Measurements from ENCODE around the gene LRRN2. TPM values are rescaled to one million over a fixed set of nuclear protein-coding genes. Genes with fewer than 3 reads are reported as not detected.

The LRRN2 gene
- total RNA-seq, 5 donors from 2014 or later (not counting 1 experiment from before 2014, with no cell fraction given) = 0.03 TPM; not detected in 4

- Mint-ChIP-seq H3K27me3 (peaks cover 3 to 43% of the 10 kb centered on the region in 2 donors), H3K27ac (no peak overlapping the region), H3K4me1 (no peaks in the 10 kb centered on the region), H3K9me3 (no peaks in the 10 kb centered on the region), H3K4me3 (no peak overlapping the region), H3K36me3 (no peaks in the 10 kb centered on the region)
- no peak for ATAC-seq (replicated peaks in 1 of 4)
- peaks cover 0 to 35% of the 10 kb centered on the region in 2 experiments for H3K27me3 ChIP-seq (replicated peaks in 1 of 2; ENCODE audit: control insufficient read depth in 2 of 2, extremely low read depth in 1 of 2, insufficient read depth in 2 of 2, low read length in 1 of 2)
- no peaks in the 10 kb centered on the region for H3K36me3 ChIP-seq (ENCODE audit: control insufficient read depth in 2 of 2, extremely low read depth in 1 of 2, insufficient read depth in 1 of 2, low read length in 1 of 2)
- no peaks in the 10 kb centered on the region for H3K9me3 ChIP-seq
- DNase-seq = no peak
- no peaks in the 10 kb centered on the region for H3K4me1 ChIP-seq (ENCODE audit: control insufficient read depth in 1 of 2, extremely low read depth in 1 of 2, insufficient read depth in 2 of 2, low read length in 2 of 2)
- H3K4me3 ChIP-seq (ENCODE audit: control insufficient read depth in 1 of 2, extremely low read depth in 1 of 2, low read length in 1 of 2) = no peak overlapping the region
- ChIA-PET CTCF (no interaction called here), POLR2A (no interaction called here)
- H3K27ac ChIP-seq (ENCODE audit: low read length) = no peak overlapping the region
- WGBS (ENCODE audit: insufficient coverage) = no CpG with 5 or more reads among the region's 7 CpGs
Measured at GRCh38 chr1:204678721-204679475, 6.6 kb downstream of the LRRN2 start.

GRCh38 chr1:204677864-204678263, 7.7 kb downstream of the LRRN2 start:
- Histone ChIP-seq H3K4me1 (ENCODE audit: control insufficient read depth in 1 of 2, extremely low read depth in 1 of 2, insufficient read depth in 2 of 2, low read length in 2 of 2) (no peaks in the 10 kb centered on the region), H3K27ac (ENCODE audit: low read length) (no peak overlapping the region), H3K4me3 (ENCODE audit: control insufficient read depth in 1 of 2, extremely low read depth in 1 of 2, low read length in 1 of 2) (no peak overlapping the region), H3K9me3 (no peaks in the 10 kb centered on the region), H3K36me3 (ENCODE audit: control insufficient read depth in 2 of 2, extremely low read depth in 1 of 2, insufficient read depth in 1 of 2, low read length in 1 of 2) (no peaks in the 10 kb centered on the region), H3K27me3 (replicated peaks in 1 of 2; ENCODE audit: control insufficient read depth in 2 of 2, extremely low read depth in 1 of 2, insufficient read depth in 2 of 2, low read length in 1 of 2) (peaks cover 0 to 26% of the 10 kb centered on the region in 2 experiments)
- 71% methylated on average over 8 of the region's 9 CpGs for WGBS (ENCODE audit: insufficient coverage)
- POLR2A ChIA-PET = no interaction called here
- peaks cover 3 to 34% of the 10 kb centered on the region in 2 donors for H3K27me3 Mint-ChIP-seq
- no peaks in the 10 kb centered on the region for H3K36me3 Mint-ChIP-seq
- CTCF ChIA-PET = no interaction called here
- H3K4me1 Mint-ChIP-seq = no peaks in the 10 kb centered on the region
- DNase-seq = no peak
- H3K9me3 Mint-ChIP-seq = no peaks in the 10 kb centered on the region
- H3K27ac Mint-ChIP-seq = no peak overlapping the region
- no peak for ATAC-seq (replicated peaks in 1 of 4)
- H3K4me3 Mint-ChIP-seq = no peak overlapping the region

- H3K27me3 Mint-ChIP-seq = peaks cover 0 to 27% of the 10 kb centered on the region in 2 donors
- POLR2A ChIA-PET = no interaction called here
- Histone ChIP-seq H3K27ac (ENCODE audit: low read length) (no peak overlapping the region), H3K9me3 (no peaks in the 10 kb centered on the region), H3K4me3 (ENCODE audit: control insufficient read depth in 1 of 2, extremely low read depth in 1 of 2, low read length in 1 of 2) (no peak overlapping the region), H3K36me3 (ENCODE audit: control insufficient read depth in 2 of 2, extremely low read depth in 1 of 2, insufficient read depth in 1 of 2, low read length in 1 of 2) (no peaks in the 10 kb centered on the region), H3K27me3 (replicated peaks in 1 of 2; ENCODE audit: control insufficient read depth in 2 of 2, extremely low read depth in 1 of 2, insufficient read depth in 2 of 2, low read length in 1 of 2) (peaks cover 0 to 26% of the 10 kb centered on the region in 2 experiments), H3K4me1 (ENCODE audit: control insufficient read depth in 1 of 2, extremely low read depth in 1 of 2, insufficient read depth in 2 of 2, low read length in 2 of 2) (no peaks in the 10 kb centered on the region)
- no peaks in the 10 kb centered on the region for H3K4me1 Mint-ChIP-seq
- no peaks in the 10 kb centered on the region for H3K9me3 Mint-ChIP-seq
- ATAC-seq (replicated peaks in 1 of 4) (no peak), DNase-seq (no peak)
- H3K27ac Mint-ChIP-seq = no peak overlapping the region
- WGBS (ENCODE audit: insufficient coverage) = 50% methylated on average over 1 of the region's 2 CpGs
- no peaks in the 10 kb centered on the region for H3K36me3 Mint-ChIP-seq
- no peak overlapping the region for H3K4me3 Mint-ChIP-seq
- CTCF ChIA-PET = no interaction called here
Measured at GRCh38 chr1:204676043-204676442, 9.5 kb downstream of the LRRN2 start.

GRCh38 chr1:204673909-204674649, 11.5 kb downstream of the LRRN2 start:
- peaks cover 0 to 19% of the 10 kb centered on the region in 2 donors for H3K27me3 Mint-ChIP-seq
- 22% methylated on average over 3 of the region's 8 CpGs for WGBS (ENCODE audit: insufficient coverage)
- H3K27ac Mint-ChIP-seq = no peak overlapping the region
- CTCF ChIA-PET = no interaction called here
- POLR2A ChIA-PET = no interaction called here
- no peaks in the 10 kb centered on the region for H3K4me1 Mint-ChIP-seq
- no peaks in the 10 kb centered on the region for H3K9me3 Mint-ChIP-seq
- Histone ChIP-seq H3K27me3 (replicated peaks in 1 of 2; ENCODE audit: control insufficient read depth in 2 of 2, extremely low read depth in 1 of 2, insufficient read depth in 2 of 2, low read length in 1 of 2) (peaks cover 0 to 22% of the 10 kb centered on the region in 2 experiments), H3K36me3 (ENCODE audit: control insufficient read depth in 2 of 2, extremely low read depth in 1 of 2, insufficient read depth in 1 of 2, low read length in 1 of 2) (no peaks in the 10 kb centered on the region), H3K27ac (ENCODE audit: low read length) (no peak overlapping the region), H3K4me3 (ENCODE audit: control insufficient read depth in 1 of 2, extremely low read depth in 1 of 2, low read length in 1 of 2) (no peak overlapping the region), H3K9me3 (no peaks in the 10 kb centered on the region), H3K4me1 (ENCODE audit: control insufficient read depth in 1 of 2, extremely low read depth in 1 of 2, insufficient read depth in 2 of 2, low read length in 2 of 2) (no peaks in the 10 kb centered on the region)
- no peaks in the 10 kb centered on the region for H3K36me3 Mint-ChIP-seq
- no peak overlapping the region for H3K4me3 Mint-ChIP-seq
- ATAC-seq (replicated peaks in 1 of 4) (no peak), DNase-seq (no peak)

GRCh38 chr1:204673209-204673608, 12.3 kb downstream of the LRRN2 start:
- 100% methylated on average over 1 of the region's 2 CpGs for WGBS (ENCODE audit: insufficient coverage)
- Histone ChIP-seq H3K27ac (ENCODE audit: low read length) (no peak overlapping the region), H3K4me1 (ENCODE audit: control insufficient read depth in 1 of 2, extremely low read depth in 1 of 2, insufficient read depth in 2 of 2, low read length in 2 of 2) (no peaks in the 10 kb centered on the region), H3K9me3 (no peaks in the 10 kb centered on the region), H3K27me3 (replicated peaks in 1 of 2; ENCODE audit: control insufficient read depth in 2 of 2, extremely low read depth in 1 of 2, insufficient read depth in 2 of 2, low read length in 1 of 2) (peaks cover 0 to 20% of the 10 kb centered on the region in 2 experiments), H3K36me3 (ENCODE audit: control insufficient read depth in 2 of 2, extremely low read depth in 1 of 2, insufficient read depth in 1 of 2, low read length in 1 of 2) (no peaks in the 10 kb centered on the region), H3K4me3 (ENCODE audit: control insufficient read depth in 1 of 2, extremely low read depth in 1 of 2, low read length in 1 of 2) (no peak overlapping the region)
- Mint-ChIP-seq H3K36me3 (no peaks in the 10 kb centered on the region), H3K4me1 (no peaks in the 10 kb centered on the region), H3K27me3 (peaks cover 0 to 13% of the 10 kb centered on the region in 2 donors), H3K27ac (no peak overlapping the region), H3K9me3 (no peaks in the 10 kb centered on the region), H3K4me3 (no peak overlapping the region)
- ChIA-PET CTCF (no interaction called here), POLR2A (interaction anchor here in 1 of 2 donors (0.6 kb wide), 1 partner anchor 772 kb away, joined by 3 read pairs; no protein-coding TSS in a partner anchor)
- ATAC-seq (replicated peaks in 1 of 4) = no peak
- no peak for DNase-seq

- peaks cover 0 to 8% of the 10 kb centered on the region in 2 donors for H3K27me3 Mint-ChIP-seq
- ATAC-seq (replicated peaks in 1 of 4) (no peak), DNase-seq (no peak)
- Histone ChIP-seq H3K36me3 (ENCODE audit: control insufficient read depth in 2 of 2, extremely low read depth in 1 of 2, insufficient read depth in 1 of 2, low read length in 1 of 2) (no peaks in the 10 kb centered on the region), H3K27ac (ENCODE audit: low read length) (no peak overlapping the region), H3K9me3 (no peaks in the 10 kb centered on the region), H3K27me3 (replicated peaks in 1 of 2; ENCODE audit: control insufficient read depth in 2 of 2, extremely low read depth in 1 of 2, insufficient read depth in 2 of 2, low read length in 1 of 2) (peaks cover 0 to 21% of the 10 kb centered on the region in 2 experiments), H3K4me1 (ENCODE audit: control insufficient read depth in 1 of 2, extremely low read depth in 1 of 2, insufficient read depth in 2 of 2, low read length in 2 of 2) (no peaks in the 10 kb centered on the region), H3K4me3 (ENCODE audit: control insufficient read depth in 1 of 2, extremely low read depth in 1 of 2, low read length in 1 of 2) (no peak overlapping the region)
- 85% methylated on average over 7 of the region's 10 CpGs for WGBS (ENCODE audit: insufficient coverage)
- H3K36me3 Mint-ChIP-seq = no peaks in the 10 kb centered on the region
- ChIA-PET POLR2A (interaction anchor here in 1 of 2 donors (0.6 kb wide), 1 partner anchor 772 kb away, joined by 3 read pairs; no protein-coding TSS in a partner anchor), CTCF (no interaction called here)
- no peak overlapping the region for H3K4me3 Mint-ChIP-seq
- H3K27ac Mint-ChIP-seq = no peak overlapping the region
- H3K9me3 Mint-ChIP-seq = no peaks in the 10 kb centered on the region
- H3K4me1 Mint-ChIP-seq = no peaks in the 10 kb centered on the region
Measured at GRCh38 chr1:204672482-204673121, 12.9 kb downstream of the LRRN2 start.

Data from T-cell (primary cell).